ENCODE measurements around the gene TSPAN5.

Gene TSPAN5

DNA sequence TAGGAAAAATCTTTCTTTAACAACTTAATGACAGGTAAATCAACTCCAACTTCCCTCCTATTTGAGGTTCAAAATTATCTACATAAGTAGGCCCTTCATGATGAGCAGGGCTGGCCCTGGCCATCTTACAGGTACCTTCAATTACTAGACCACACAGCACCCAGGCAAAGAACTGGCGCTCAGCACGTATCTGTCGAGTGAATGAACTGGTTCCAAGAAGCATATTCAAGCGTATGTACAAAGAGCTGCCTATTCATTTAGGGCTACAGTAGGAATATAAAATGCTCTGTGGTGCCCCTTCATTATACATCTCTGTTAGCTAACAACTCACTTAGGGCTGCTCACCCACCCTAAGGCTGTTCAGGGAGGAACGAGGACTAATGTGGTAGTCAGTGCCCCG is 48.0 kb downstream of the TSPAN5 start:
- TF ChIP-seq, protein P1, sequence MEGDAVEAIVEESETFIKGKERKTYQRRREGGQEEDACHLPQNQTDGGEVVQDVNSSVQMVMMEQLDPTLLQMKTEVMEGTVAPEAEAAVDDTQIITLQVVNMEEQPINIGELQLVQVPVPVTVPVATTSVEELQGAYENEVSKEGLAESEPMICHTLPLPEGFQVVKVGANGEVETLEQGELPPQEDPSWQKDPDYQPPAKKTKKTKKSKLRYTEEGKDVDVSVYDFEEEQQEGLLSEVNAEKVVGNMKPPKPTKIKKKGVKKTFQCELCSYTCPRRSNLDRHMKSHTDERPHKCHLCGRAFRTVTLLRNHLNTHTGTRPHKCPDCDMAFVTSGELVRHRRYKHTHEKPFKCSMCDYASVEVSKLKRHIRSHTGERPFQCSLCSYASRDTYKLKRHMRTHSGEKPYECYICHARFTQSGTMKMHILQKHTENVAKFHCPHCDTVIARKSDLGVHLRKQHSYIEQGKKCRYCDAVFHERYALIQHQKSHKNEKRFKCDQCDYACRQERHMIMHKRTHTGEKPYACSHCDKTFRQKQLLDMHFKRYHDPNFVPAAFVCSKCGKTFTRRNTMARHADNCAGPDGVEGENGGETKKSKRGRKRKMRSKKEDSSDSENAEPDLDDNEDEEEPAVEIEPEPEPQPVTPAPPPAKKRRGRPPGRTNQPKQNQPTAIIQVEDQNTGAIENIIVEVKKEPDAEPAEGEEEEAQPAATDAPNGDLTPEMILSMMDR (IDR thresholded peaks at IDR 0.05; ENCODE audit: borderline replicate concordance, insufficient read depth, low read depth, low read length) = no peak
- H3K4me3 ChIP-seq (ENCODE audit: low read depth, low read length) = no peak overlapping the region

DNA sequence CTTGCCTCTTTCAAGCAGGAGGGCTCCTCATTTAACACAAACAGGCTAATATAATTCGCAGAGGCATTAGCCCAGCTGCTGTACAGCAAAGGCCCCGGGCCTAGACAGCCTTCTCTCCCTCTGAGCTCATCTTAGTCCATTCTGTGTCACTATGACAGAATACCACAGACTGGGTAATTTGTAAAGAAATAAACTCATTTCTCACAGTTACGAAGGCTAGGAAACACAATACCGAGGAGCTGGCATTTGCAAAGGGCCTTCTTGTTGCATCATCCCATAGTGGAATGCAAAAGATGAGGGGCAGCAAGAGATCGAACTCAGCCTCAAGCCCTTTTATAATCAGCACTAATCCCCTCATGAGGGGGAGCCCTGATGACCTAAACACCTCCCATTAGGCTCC is 48.5 kb downstream of the TSPAN5 start:
- no peak overlapping the region for H3K4me3 ChIP-seq (ENCODE audit: low read depth, low read length)
- TF ChIP-seq, protein P1 (IDR thresholded peaks at IDR 0.05; ENCODE audit: borderline replicate concordance, insufficient read depth, low read depth, low read length) = no peak

DNA sequence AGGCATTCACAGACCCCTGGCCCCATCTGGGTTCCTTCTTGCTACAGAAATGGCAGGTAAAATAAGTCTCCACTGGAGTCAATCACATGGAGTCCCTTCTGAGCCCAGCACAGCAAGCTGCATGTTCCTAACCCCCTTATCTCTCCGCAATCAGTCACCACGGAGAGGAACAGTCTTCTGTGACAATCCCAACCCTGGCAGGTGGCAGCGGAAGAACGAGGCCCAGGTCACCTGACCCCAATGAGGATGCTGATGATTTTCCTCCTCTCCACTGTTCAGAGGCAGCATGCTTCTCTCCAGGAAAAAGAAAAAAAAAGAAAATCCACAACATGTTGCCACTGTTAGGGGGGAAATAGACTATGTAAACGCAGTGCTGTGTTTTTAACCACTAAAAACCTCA is 50.1 kb downstream of the TSPAN5 start:
- TF ChIP-seq, protein P1 (IDR thresholded peaks at IDR 0.05; ENCODE audit: borderline replicate concordance, insufficient read depth, low read depth, low read length) = no peak
- H3K4me3 ChIP-seq (ENCODE audit: low read depth, low read length) = no peak overlapping the region

DNA sequence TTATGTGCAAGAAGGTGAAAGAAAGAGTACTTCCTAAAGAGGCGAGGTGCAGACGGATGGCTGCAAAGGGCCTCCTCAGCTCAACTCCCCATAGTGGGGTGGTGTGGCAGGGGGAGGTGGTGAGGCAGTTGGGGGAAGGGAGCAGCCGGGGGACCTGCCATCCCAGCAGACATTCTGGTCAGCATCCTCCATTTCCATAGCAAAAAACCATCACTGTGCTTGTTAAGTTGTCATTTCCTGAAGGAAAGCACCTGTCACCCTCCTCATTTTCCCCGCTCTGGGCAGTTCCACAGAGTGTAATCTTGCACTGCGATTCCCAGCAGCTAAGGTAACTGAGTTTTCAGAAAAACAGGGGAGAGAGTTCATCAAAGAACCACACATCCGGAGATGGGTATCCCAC is 51.5 kb downstream of the TSPAN5 start:
- no peak overlapping the region for H3K4me3 ChIP-seq (ENCODE audit: low read depth, low read length)
- TF ChIP-seq, protein P1 (IDR thresholded peaks at IDR 0.05; ENCODE audit: borderline replicate concordance, insufficient read depth, low read depth, low read length) = no peak

DNA sequence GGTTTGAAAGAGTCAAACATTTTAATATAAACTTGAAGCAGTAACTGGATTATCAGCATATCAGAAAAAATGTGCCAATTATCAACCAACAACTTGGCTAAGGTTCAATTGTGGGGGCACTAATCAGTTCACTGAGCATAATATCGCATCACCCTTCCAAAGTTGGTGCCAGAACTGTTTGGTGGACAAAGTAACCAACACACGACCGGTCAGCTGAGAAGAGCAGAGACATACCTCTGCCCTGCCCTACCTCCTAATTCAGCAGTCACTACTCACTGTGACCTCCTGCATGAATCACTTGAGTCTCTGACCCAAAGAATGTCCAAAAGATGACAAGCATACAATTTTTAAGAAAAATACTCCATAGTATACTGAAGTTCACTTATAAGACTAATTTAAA is 53.2 kb downstream of the TSPAN5 start:
- H3K4me3 ChIP-seq (ENCODE audit: low read depth, low read length) = no peak overlapping the region
- TF ChIP-seq, protein P1 (IDR thresholded peaks at IDR 0.05; ENCODE audit: borderline replicate concordance, insufficient read depth, low read depth, low read length) = no peak

DNA sequence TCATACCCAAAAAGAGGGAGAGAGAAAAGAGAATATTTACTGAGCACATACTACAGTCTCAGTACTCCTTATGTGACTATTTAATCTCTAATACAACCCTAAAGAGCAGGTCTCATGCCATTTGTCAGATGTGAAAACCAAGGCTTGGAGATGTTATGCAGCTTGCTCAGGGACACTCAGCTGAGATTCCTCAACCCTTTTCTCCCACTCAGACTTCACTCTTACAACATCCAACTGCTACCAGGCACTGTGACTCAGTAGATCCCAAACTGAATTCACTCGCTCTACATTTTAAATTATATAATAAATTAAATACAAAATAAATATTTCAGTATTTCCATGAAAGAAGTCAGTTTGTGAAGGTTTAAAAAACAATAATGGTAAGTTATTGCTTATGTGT is 53.7 kb downstream of the TSPAN5 start:
- TF ChIP-seq, protein P1 (IDR thresholded peaks at IDR 0.05; ENCODE audit: borderline replicate concordance, insufficient read depth, low read depth, low read length) = no peak
- H3K4me3 ChIP-seq (ENCODE audit: low read depth, low read length) = no peak overlapping the region

DNA sequence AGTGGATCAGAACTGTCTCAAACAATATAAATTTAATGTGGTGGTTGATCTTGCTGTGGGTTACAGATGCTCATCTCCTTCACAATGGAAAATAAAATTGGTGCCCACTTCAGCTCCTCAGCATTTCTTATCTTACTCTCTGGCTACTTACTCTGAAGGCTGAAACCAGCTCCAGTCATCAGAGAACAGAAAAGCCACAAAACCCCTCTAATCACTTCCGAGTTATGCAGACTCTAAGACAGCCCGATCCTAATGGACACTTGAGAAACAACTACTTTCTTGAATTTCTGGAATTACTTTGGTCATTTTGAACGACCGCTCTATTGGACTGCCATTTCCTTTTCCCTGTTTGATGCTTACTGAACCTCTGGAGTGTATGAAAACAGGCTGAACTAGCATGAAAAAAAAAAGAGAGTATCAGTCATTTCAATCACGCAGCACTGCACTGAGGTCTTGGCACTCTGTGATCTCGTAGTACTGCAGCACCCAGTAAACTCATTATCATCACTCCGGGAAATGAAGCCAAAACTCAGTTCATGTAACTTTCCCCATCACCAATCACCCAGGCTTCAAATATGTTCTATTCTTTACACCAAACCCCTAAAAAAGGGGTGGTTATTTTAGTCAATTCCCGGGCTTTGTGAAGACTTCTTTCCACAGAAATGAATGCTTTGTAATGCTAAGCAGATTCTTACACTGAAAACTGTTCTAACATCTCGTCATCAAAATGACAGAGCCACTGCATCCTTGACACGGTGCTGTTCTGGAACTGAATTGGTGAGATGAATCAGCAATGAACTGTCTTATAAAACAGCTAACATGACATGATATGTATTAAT is 54.5 kb downstream of the TSPAN5 start:
- TF ChIP-seq, protein P1 (IDR thresholded peaks at IDR 0.05; ENCODE audit: borderline replicate concordance, insufficient read depth, low read depth, low read length) = no peak
- H3K4me3 ChIP-seq (ENCODE audit: low read depth, low read length) = no peak overlapping the region

All from GM12875 (cell line).